NCI-H345 treated with DMSO at 0.1 percent for 48 hours (cell line): Measurements from ENCODE around the gene KRT73.
A peak's percentile ranks its signal among the peaks of the same experiment; 100 is the strongest.
"Not testable (repeated sequence)": the region's sequence is repeated elsewhere in the genome, so short reads cannot be mapped to it uniquely, and the experiment has no call there.

Source experiments
- DNase-seq: peaks from one replicate; lab custom pipeline; 2025; ENCODE audit not compliant: unreplicated experiment; lab: John Stamatoyannopoulos, UW

The KRT73 gene

DNA sequence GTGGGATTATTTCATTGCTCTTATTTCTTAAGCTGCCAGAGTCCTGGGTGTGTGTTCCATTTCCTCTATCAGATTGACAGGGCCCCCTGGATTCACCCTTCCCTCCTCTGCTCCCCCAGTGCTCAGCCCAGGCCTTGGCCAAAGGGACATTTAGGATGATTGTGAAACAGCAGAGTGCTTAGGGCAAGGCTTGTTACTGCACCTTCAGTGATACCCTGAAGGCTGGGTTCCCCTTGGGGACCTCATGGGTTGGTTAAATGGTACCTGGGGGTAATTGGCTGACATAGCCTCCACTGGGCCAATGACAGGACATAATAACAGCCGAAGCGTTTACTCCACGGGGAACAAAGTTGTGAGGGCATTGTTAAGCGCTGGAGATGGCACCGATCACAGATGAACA, 15.8 kb downstream of the KRT73 start:
- no peak for DNase-seq

DNA sequence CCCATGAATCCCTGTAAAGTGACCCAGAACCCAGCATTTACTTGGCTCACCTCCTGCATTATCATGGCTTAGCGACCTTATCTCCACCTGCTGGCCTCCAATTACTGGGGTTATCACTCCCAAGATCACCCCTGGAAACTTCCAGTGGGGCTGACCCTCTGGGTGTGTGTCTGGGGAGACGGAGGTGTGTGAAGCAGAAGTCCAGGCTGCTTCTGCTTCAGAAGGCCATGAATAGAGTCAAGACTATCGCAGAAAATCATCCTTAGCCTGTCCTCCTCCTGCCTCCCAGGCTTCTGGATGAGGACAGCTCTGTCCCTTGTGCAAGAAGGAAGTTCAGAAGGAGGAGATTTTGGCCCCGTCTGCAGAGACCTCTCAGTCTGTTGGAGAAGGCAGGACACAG, 16.7 kb downstream of the KRT73 start:
- DNase-seq, result no peak

DNA sequence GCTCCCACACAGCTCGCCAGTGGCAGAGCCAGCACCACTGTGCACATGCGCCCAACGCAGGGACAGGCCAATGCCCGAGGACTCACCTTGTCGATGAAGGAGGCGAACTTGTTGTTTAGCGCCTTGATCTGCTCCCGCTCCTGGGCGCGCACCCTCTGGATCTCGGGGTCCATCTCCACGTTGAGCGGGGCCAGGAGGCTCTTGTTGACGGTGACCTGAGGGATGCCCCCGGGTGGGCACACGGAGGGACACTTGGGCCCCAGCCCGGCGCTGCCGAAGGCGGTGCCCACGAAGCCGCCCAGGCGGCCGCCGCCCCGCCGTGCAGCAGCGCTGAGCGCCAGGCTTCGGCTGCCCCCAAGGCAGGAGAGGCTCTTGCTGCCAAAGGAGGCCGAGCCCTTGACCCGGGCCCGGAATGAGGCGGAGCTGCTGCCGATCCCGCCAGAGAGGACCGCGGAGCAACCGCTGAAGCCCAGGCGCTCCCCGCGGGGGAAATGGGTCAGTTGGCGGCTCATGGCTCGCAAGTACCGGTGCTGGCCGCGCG, 17.3 kb downstream of the KRT73 start, which contains the start of gene KRT72:
TSS of gene KRT72 (minus strand) at position 523 of the 541 bp plus-strand sequence. CDS start at position 512, 11 bp downstream.
- DNase-seq, result no peak

DNA sequence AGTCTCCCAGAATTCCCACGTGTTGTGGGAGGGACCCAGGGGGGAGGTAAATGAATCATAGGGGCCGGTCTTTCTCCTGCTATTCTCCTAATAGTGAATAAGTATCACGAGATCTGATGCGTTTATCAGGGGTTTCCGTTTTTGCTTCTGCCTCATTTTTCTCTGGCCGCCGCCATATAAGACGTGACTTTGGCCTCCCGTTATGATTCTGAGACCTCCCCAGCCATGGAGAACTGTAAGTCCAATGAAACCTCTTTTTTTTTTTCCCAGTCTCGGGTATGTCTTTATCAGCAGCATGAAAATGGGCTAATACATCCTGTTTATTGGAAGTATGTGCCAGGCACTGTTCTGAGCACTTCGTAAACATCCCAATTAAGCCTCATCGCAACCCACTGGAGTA, 17.9 kb downstream of the KRT73 start:
- DNase-seq, result no peak

- DNase-seq, result no peak
Measured at GRCh38 chr12:52600071-52600470, 18.3 kb downstream of the KRT73 start.

GRCh38 chr12:52598966-52599365, 19.4 kb downstream of the KRT73 start:
- DNase-seq, result no peak

DNA sequence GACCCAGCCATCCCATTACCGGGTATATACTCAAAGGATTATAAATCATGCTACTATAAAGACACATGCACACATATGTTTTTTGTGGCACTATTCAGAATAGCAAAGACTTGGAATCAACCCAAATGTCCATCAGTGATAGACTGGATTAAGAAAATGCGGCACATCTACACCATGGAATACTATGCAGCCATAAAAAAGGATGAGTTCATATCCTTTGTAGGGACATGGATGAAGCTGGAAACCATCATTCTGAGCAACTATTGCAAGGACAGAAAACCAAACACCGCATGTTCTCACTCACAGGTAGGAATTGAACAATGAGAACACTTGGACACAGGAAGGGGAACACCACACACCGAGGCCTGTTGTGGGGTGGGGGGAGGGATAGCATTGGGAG, 24.1 kb downstream of the KRT73 start:
- not testable (repeated sequence) for DNase-seq

GRCh38 chr12:52591521-52591920, 26.8 kb downstream of the KRT73 start:
- no peak for DNase-seq

GRCh38 chr12:52590021-52590420, 28.3 kb downstream of the KRT73 start:
- DNase-seq, result no peak

GRCh38 chr12:52587563-52587962, 30.8 kb downstream of the KRT73 start:
- no peak for DNase-seq

DNA sequence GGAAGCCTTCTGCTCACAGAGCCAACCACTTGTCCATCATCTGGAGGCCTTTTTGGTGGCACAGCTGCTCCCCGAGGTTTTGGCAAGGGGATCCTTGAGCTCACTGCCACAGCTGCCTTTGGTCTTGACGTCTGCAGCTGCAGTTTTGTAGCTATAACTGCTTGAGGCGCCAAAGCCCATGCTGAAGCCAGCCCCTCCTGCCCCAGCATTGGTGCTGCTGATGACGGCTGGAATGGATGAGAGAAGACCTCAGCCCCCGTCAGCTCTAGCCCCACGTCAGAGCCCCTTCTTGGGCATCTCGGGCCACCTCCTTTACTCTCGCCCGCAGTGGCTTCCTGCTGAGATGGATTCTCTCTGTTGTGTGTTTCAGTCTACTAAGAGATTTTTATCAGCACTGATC, 32.4 kb downstream of the KRT73 start:
- no peak for DNase-seq

GRCh38 chr12:52585066-52585465, 33.3 kb downstream of the KRT73 start:
- no peak for DNase-seq

- DNase-seq, result no peak
Measured at GRCh38 chr12:52584156-52584682, 34.1 kb downstream of the KRT73 start.

DNA sequence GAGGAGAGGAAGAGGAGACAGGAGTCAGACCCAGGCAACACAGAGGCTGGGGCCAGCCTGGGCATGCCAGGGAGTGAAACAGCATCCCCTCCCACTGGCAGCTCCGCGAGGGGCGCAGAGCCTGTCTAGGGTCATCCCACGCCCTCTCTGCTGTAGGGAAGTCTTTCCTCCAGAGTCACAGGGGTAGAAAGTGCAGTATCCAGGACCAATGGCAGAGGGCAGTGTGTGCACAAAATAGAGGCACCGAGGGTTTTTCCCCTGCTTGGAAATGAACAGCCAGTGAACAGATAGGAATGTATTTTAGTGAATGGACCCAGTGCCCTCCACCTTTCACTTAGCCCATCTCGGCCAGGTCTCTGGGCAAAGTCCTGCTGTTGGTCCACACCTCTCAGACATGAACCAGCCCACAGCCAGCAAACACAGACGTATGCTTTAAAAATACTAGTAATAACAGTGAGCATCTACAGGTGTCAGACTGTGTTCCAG, 35.3 kb downstream of the KRT73 start:
- DNase-seq, result peak; percentile 59

GRCh38 chr12:52582486-52582885, 35.9 kb downstream of the KRT73 start:
- DNase-seq, result no peak

DNA sequence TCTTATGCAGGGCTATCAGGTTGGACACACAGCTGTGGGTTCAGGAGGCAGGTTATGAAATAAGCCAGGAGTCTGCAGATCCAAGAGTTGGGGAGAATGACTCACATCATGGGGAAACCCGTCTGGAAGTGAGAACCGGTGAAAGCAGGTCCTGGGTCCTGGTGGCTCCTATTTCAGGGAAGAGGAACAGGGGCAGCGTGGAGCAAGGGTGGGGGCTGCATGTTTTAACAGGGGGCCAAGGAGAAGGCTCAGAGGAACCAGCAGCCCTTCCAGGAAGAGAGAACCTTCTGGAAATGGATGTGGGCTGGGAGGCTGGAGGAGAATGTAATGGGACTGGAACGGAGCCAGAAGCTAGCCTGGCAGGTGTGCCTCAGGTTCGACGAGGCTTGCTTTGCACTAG, 36.9 kb downstream of the KRT73 start:
- DNase-seq, result peak; percentile 8

- DNase-seq, result no peak
Measured at GRCh38 chr12:52581066-52581465, 37.3 kb downstream of the KRT73 start.

DNA sequence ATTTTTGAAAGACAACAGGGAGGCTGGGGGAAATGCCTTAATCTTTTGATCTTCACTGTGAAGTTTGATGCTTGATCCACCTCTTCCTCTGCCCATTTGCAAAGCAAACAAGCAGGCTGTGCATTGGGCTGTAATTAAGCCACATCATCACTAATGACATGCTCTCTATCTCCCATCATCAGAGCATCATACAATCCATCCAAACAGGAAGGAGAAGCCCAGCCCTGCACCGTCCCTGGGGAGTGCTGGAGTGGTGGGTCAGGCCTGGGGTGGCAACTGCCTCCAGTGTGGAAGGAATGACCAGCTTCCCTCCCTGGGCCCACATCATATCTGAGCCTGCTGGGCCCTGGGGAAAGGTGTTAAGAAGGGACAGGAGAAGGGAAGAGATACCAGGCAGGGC, 37.9 kb downstream of the KRT73 start:
- no peak for DNase-seq

GRCh38 chr12:52579468-52580465, 38.6 kb downstream of the KRT73 start:
- no peak for DNase-seq

- no peak for DNase-seq
Measured at GRCh38 chr12:52578469-52578868, 39.9 kb downstream of the KRT73 start.

DNA sequence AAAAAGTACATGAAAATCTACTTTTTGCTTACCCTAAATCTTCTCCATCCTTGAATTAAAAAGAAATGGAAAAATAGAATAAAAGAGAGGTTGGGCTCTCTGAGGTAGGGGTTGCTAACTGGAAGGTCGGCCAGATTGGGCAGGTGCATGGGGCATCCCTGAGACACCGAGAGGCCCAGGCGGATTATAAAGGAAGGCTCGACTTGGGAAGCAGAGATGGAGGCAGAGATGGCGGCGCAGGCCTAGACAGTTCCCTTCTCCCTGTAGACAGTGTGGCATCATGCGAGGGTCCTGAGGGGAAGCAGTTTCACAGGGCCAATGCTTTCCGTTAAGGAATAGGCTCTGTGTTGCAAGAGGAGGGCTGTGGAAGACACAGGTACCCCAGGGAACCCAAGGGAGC, 41.0 kb downstream of the KRT73 start:
- DNase-seq, result no peak

DNA sequence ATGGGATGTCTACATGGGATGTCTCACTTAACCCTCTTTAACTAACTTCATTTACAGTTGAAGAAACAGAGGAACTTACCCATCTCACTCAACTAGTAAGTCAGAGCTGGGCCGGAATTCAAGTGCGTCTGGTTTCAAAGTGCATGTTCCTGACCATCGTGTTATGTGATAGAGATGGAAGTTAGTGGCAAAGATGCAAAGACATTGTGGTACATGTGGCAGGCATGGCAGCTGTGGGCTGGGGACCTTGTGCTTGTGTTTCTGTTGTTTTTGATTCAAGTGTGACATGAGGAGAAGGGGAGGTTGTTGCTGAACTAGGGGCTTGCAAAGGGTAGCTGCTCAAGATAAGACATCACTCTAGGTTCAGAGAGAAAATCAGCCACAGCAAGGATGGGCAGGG, 42.4 kb downstream of the KRT73 start:
- no peak for DNase-seq
